Activated naive CD8-positive, alpha-beta T cell treated with anti-CD3 and anti-CD28 coated beads, Interleukin-2, amount 50 U/mL, for 16 hours (primary cell): ENCODE results near the gene EVI5L.

Experiments
- DNase-seq: peaks from one replicate; pipeline ENCODE4 v3.0.0-alpha.2; 2020; ENCODE audit warnings: low read depth, low spot score

Gene EVI5L

DNA sequence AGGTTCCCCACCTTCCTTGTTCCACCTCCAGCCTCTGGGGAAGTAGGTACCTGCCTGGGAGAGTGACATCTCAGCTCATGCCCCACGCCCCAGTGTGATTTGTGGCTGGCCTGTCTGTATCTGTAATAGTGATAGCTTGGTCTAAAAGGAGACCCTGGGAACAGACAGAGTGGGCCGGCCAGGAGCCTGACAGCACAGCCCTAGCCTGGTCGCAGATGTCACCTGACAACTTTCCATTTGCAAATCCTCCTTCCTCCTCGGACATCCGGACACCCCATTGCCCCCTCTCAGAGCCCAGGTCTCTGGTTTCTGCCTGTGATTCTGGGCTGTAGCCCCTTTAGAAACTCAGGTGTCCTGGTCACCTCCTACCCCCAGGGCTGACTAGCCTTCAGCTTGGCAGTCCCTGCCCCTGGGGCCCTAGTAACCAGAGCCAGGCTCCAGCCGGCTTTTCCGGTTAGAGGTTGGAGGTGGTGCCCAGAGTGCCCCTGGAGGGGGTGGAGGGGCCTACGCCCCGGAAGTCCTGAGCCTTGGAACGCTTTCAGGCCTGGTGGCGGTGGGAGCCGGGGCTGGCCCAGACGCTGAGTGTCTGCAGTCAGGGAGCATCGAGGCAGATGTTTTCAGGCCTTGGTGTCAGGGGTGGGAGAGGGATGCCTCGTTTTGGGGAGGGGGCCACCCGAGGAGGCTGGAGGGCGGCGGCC is 64.7 kb downstream of the EVI5L start:
- no peak for DNase-seq

GRCh38 chr19:7895565-7895964 is 65.5 kb downstream of the EVI5L start:
- no peak for DNase-seq

- no peak for DNase-seq
Observed at GRCh38 chr19:7897292-7897691, 67.3 kb downstream of the EVI5L start.

- DNase-seq, result no peak
Observed at GRCh38 chr19:7898967-7899366, 68.9 kb downstream of the EVI5L start.

DNA sequence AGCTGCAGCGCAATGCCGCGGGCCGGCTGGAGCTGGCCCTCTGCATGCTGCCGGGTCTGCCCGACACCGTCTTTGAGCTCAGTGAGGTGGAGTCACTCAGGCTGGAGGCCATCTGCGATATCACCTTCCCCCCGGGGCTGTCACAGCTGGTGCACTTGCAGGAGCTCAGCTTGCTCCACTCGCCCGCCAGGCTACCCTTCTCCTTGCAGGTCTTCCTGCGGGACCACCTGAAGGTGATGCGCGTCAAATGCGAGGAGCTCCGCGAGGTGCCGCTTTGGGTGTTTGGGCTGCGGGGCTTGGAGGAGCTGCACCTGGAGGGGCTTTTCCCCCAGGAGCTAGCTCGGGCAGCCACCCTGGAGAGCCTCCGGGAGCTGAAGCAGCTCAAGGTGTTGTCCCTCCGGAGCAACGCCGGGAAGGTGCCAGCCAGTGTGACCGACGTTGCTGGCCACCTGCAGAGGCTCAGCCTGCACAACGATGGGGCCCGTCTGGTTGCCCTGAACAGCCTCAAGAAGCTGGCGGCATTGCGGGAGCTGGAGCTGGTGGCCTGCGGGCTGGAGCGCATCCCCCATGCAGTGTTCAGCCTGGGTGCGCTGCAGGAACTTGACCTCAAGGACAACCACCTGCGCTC is 69.8 kb downstream of the EVI5L start:
- DNase-seq, result no peak

- DNase-seq, result no peak
Observed at GRCh38 chr19:7900401-7900870, 70.4 kb downstream of the EVI5L start.

- no peak for DNase-seq
Observed at GRCh38 chr19:7900931-7901330, 70.9 kb downstream of the EVI5L start.

DNA sequence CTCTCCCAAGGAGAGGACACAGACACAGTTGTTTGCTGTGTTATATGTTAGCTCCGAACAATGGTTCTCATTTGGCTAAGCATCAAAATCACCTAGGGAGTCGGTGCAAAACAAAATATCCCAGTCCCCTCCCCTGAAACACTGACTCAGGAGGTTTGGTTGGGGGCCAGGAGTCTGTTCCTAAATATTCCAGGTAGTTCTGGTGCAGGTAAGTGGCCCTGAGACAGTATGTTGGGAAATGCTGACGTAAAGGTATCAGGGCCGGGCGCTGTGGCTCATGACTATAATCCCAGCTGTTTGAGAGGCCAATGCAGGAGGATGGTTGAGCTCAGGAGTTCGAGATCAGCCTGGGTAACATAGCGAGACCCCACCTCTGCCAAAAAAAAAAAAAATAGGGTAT is 71.3 kb downstream of the EVI5L start:
- no peak for DNase-seq

GRCh38 chr19:7902796-7903243 is 72.8 kb downstream of the EVI5L start:
- DNase-seq, result no peak

DNA sequence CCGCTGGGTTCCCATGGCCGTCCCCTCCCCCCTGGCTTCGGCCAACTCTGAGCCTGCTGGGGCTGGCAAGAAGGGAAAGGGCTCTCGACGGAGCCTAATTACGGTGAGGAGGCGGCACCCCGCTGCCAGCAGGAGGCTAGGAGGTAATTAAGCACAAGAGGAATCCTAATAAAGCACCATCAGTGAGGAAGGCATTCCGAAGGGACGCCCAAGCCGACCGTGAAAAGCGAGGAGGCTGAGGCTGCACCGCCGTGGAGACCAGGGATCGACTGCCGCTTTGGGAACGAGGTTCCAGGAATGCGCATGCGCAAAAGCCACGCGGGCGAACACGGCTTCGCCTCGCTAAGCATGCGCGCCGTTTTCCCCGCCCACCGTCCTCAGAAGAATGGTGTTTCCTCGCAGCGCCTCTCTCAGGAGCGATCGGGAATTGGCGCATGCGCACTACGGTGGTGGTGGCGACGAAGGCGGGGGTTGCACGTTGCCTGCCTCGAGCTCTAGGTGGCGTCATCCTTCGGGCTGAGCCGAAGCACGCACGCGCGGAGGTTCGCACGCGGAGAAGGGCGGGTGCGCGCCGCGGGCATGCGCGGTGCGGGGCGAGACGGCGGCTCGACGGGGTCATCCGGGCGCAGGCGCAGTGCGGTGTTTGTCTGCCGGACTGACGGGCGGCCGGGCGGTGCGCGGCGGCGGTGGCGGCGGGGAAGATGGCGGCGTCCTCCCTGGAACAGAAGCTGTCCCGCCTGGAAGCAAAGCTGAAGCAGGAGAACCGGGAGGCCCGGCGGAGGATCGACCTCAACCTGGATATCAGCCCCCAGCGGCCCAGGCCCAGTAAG is 73.4 kb downstream of the EVI5L start, which contains the start of gene MAP2K7:
MAP2K7 (plus strand) TSS at position 634 of the 830 bp plus-strand sequence; CDS start at position 702, 68 bp downstream.
- DNase-seq, result peak; percentile 100

GRCh38 chr19:7904074-7905020 is 74.3 kb downstream of the EVI5L start:
- peak; percentile 20 for DNase-seq

DNA sequence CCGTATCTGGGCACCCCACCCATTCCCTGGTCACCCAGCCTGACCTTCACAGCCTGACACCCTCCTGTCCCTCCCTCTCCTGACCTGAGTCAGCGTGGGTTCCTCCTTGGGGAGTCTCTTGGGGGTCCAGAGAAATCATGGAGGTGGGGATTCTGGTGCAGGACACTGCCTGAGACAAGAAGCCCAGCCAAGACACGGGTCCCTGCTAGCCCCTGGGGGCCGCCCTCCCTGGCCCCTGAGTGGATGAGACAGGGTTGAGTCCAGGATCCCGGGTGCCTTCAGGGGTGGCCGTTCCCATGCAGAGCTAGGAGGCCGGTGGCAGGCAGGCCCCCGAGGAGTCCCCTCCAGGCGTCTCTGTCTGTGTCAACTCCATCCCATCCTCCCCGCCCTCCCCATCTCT is 75.2 kb downstream of the EVI5L start:
- no peak for DNase-seq

DNA sequence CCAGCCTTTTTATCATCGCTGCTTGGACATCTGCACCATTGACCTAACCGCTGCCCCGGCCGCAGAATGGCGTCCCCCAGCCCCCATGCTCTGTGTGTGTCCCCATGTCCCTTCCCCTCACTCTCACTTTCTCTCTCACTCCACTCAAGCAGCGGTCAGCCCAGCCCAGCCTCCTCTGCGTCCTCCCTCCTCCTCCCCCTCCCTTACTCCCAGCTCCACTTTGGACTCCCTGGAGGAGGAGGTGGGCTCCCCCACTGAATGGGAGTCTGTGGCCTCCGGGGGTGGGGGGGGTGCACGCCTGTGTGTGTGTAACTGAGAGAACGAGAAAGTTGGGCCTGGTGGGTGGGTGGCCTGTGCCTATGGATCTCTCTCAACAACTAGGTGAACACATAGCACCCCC is 75.8 kb downstream of the EVI5L start:
- no peak for DNase-seq

DNA sequence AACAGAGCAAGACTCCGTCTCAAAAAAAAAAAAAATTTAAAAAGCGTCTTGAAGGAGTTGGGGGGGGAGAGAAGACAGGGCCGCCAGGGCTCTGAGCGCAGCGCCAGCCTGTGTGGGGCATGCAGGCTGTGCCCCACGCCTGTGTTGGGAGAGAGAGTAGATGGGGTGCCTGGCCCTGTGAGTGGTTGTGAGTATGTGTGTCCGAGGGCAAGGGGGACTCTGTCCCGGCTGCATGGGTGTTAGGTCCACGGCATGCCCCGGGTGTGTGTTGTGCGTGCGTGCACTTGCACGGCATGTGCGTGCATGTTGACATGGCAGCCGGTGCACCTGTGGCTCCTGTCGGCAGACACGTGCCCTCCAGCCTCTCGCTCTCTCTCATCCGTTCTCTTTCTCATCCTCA is 77.1 kb downstream of the EVI5L start:
- DNase-seq, result no peak

GRCh38 chr19:7907544-7907943 is 77.5 kb downstream of the EVI5L start:
- DNase-seq, result no peak

DNA sequence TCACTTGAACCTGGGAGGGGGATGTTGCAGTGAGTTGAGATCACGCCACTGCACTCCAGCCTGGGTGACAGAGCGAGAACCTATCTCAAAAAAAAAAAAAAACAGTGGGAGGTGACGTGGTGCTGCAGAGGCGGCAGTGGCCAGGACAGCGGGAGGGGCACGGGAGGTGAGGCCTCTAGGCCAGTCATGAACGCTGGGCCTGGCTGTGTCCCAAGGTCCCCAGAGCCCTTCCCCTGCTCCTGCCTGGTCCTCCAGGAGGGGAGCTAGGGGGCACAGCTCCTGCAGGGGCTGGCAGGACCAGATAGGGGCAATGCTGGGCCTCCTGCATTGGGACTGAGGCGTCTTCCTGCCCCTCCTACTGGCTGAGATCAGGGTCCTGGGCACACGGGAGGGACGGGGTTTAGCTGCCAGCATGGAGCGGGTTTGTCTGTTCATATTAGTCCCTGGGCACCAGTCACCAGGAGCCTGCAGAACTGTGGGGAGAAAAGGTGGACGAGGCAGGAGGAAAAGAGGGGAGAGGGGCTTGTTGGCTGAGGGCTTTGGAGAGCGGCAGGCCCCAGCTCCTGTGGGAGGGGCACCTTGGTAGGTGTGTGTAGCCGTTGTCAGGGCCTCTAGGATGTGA is 78.2 kb downstream of the EVI5L start:
- DNase-seq, result no peak

- DNase-seq, result no peak
Observed at GRCh38 chr19:7908742-7909461, 78.9 kb downstream of the EVI5L start.

DNA sequence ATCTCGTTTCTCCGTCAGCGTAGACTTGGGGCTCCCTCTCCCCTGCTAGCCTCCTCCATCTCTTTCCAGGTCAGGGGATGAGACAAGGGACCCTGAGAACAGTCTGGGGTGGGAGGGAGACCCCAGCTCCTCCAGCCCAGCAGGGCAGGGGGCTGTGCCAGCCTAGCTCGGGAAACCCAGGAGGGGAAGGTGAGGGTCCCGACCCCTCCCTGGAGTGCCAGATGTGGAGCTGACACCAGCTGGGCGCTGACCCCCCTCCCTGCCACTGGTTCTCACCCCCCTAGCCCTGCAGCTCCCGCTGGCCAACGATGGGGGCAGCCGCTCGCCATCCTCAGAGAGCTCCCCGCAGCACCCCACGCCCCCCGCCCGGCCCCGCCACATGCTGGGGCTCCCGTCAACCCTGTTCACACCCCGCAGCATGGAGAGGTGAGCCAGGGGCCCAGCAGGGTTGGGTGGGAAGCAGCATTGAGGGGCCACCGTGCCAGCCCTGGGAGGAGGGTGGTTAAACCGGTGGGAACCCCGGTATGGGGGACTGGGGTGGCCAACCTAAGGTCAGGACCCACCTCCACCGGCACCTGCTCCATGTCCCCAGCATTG is 79.6 kb downstream of the EVI5L start:
- DNase-seq, result no peak

- DNase-seq, result no peak
Observed at GRCh38 chr19:7910321-7911161, 80.5 kb downstream of the EVI5L start.
